Endodermal cell (in vitro differentiated cells): Measurements from ENCODE around the gene NCMAP. TPM values are rescaled to one million over a fixed set of nuclear protein-coding genes. Genes with fewer than 3 reads are reported as not detected.
A peak's percentile ranks its signal among the peaks of the same experiment; 100 is the strongest.

Experiments
- DNase-seq: peaks from one replicate; pipeline ENCODE4 v3.0.0-alpha.2; 2017
- H3K27ac ChIP-seq: 2 replicates; pipeline ENCODE4 v1.5.1; 2013; ENCODE audit warnings: mild to moderate bottlenecking, low read depth, low read length, moderate library complexity
- H3K27me3 ChIP-seq: 2 replicates; pipeline ENCODE4 v1.6.1; 2013; ENCODE audit warnings: mild to moderate bottlenecking, low read length, moderate library complexity; ENCODE audit not compliant: insufficient read depth, control insufficient read depth, poor library complexity, severe bottlenecking
- H3K36me3 ChIP-seq: 2 replicates; pipeline ENCODE4 v1.7.0; 2013; ENCODE audit warnings: mild to moderate bottlenecking, low read length, moderate library complexity; ENCODE audit not compliant: control insufficient read depth, insufficient read depth
- H3K4me1 ChIP-seq: one replicate; pipeline ENCODE4 v1.7.0; 2013; ENCODE audit warnings: low read length; ENCODE audit not compliant: control insufficient read depth, insufficient read depth
- H3K4me3 ChIP-seq: 2 replicates; pipeline ENCODE4 v1.5.1; 2013; ENCODE audit warnings: mild to moderate bottlenecking, low read length, moderate library complexity
- H3K9ac ChIP-seq: 2 replicates; pipeline ENCODE4 v1.6.1; 2013; ENCODE audit warnings: mild to moderate bottlenecking, low read length, moderate library complexity; ENCODE audit not compliant: poor library complexity, severe bottlenecking; ENCODE audit errors: extremely low read depth
- H3K9me3 ChIP-seq: 2 replicates; pipeline ENCODE4 v1.6.1; 2013; ENCODE audit warnings: mild to moderate bottlenecking, low read length, moderate library complexity; ENCODE audit not compliant: control insufficient read depth
- H3K27ac Mint-ChIP-seq: 2 replicates; pipeline ENCODE4 v1.8.0; 2020; ENCODE audit warnings: mixed read lengths
- H3K27me3 Mint-ChIP-seq: 2 replicates; pipeline ENCODE4 v1.8.0; 2021; ENCODE audit warnings: mild to moderate bottlenecking, mixed read lengths; ENCODE audit not compliant: insufficient read depth
- H3K36me3 Mint-ChIP-seq: 2 replicates; pipeline ENCODE4 v1.8.0; 2020; ENCODE audit warnings: low read depth, mixed read lengths
- H3K4me1 Mint-ChIP-seq: 2 replicates; pipeline ENCODE4 v1.8.0; 2020; ENCODE audit warnings: mixed read lengths
- H3K4me3 Mint-ChIP-seq: 2 replicates; pipeline ENCODE4 v1.8.0; 2020; ENCODE audit warnings: mild to moderate bottlenecking, moderate library complexity, mixed read lengths
- H3K9me3 Mint-ChIP-seq: 2 replicates; pipeline ENCODE4 v1.8.0; 2020; ENCODE audit warnings: mild to moderate bottlenecking, mixed read lengths
- WGBS, 2 experiments: methylation state at CpG; one replicate each; pipeline versions ENCODE4 v1.1.5 to v1.1.7; 2013; ENCODE audit warnings: missing lambda C conversion rate in 2 of 2, mixed read lengths in 1 of 2; ENCODE audit not compliant: insufficient coverage in 1 of 2, insufficient read length in 1 of 2; 5-methylcytosine and 5-hydroxymethylcytosine counted together
- total RNA-seq, 2 donors: library from RNA; stranded (reverse); fragmentation: NEBNext Ultra II Directional in 1 of 2; extraction: Animal tissue kit (Norgen Biotek cat#: 25700) in 1 of 2; gene quantifications; 2 replicates in 1 of 2; 3 replicates in 1 of 2; pipeline ENCODE4 v1.2.1, GENCODE V29; 2021
- TF ChIP-seq, protein P1 (sequence below): fragments of 200-600 bp; sonication (generic); conservative IDR thresholded peaks from 2 replicates; pipeline ENCODE4 v1.5.0; 2021; ENCODE audit warnings: antibody characterized with exemption, mild to moderate bottlenecking

Gene NCMAP
- total RNA-seq, 2 donors from 2014 or later = 0.15 to 0.42 TPM

DNA sequence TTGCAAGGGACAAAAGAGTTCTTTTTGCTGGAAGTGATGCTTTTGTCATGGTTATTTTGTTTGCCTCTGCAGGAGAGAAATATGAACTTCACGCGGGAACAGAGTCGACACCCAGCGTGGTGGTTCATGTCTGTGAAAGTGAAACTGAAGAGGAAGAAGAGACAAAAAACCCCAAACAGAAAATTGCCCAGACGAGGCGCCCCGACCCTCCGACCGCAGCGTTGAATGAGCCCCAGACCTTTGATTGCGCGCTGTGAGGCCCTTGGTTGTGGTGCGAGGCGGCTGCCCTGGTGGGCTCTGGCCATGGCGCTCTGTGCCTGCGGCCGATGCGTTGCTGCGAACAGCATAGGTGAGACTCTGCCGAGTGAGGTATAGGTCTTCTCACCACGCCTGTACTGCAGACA, 20.9 kb upstream of the NCMAP start:
- DNase-seq = peak; percentile 52

GRCh38 chr1:24535778-24536177, 20.1 kb upstream of the NCMAP start:
- DNase-seq = no peak
- Histone ChIP-seq H3K9me3 (no peaks in the 10 kb centered on the region), H3K9ac (no peak overlapping the region), H3K27me3 (no peaks in the 10 kb centered on the region), H3K4me3 (no peak overlapping the region), H3K4me1 (no peaks in the 10 kb centered on the region), H3K36me3 (peaks cover 64% of the 10 kb centered on the region), H3K27ac (no peak overlapping the region)
- Mint-ChIP-seq H3K27ac (no peak overlapping the region), H3K36me3 (peaks cover 63% of the 10 kb centered on the region), H3K9me3 (no peaks in the 10 kb centered on the region), H3K4me3 (no peak overlapping the region), H3K4me1 (no peaks in the 10 kb centered on the region), H3K27me3 (no peaks in the 10 kb centered on the region)
- TF ChIP-seq, protein P1, sequence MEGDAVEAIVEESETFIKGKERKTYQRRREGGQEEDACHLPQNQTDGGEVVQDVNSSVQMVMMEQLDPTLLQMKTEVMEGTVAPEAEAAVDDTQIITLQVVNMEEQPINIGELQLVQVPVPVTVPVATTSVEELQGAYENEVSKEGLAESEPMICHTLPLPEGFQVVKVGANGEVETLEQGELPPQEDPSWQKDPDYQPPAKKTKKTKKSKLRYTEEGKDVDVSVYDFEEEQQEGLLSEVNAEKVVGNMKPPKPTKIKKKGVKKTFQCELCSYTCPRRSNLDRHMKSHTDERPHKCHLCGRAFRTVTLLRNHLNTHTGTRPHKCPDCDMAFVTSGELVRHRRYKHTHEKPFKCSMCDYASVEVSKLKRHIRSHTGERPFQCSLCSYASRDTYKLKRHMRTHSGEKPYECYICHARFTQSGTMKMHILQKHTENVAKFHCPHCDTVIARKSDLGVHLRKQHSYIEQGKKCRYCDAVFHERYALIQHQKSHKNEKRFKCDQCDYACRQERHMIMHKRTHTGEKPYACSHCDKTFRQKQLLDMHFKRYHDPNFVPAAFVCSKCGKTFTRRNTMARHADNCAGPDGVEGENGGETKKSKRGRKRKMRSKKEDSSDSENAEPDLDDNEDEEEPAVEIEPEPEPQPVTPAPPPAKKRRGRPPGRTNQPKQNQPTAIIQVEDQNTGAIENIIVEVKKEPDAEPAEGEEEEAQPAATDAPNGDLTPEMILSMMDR = no peak
- 95 to 99% methylated on average over 6 to 8 of the region's 8 CpGs for WGBS, 2 experiments

More for the DNA sequence above, 20.9 kb upstream of the NCMAP start:
- no peak overlapping the region for H3K27ac ChIP-seq
- Mint-ChIP-seq H3K4me1 (no peaks in the 10 kb centered on the region), H3K36me3 (peaks cover 63% of the 10 kb centered on the region), H3K4me3 (no peak overlapping the region), H3K27ac (no peak overlapping the region), H3K27me3 (no peaks in the 10 kb centered on the region), H3K9me3 (no peaks in the 10 kb centered on the region)
- no peak overlapping the region for H3K4me3 ChIP-seq
- H3K9me3 ChIP-seq = no peaks in the 10 kb centered on the region
- TF ChIP-seq, protein P1 = no peak
- H3K36me3 ChIP-seq = peaks cover 66% of the 10 kb centered on the region
- 88 to 91% methylated on average over 18 to 21 of the region's 21 CpGs for WGBS, 2 experiments
- H3K4me1 ChIP-seq = no peaks in the 10 kb centered on the region
- H3K9ac ChIP-seq = no peak overlapping the region
- no peaks in the 10 kb centered on the region for H3K27me3 ChIP-seq

GRCh38 chr1:24536391-24536840, 19.5 kb upstream of the NCMAP start:
- no peaks in the 10 kb centered on the region for H3K27me3 ChIP-seq
- peaks cover 60% of the 10 kb centered on the region for H3K36me3 Mint-ChIP-seq
- H3K4me1 Mint-ChIP-seq = peaks cover 2% of the 10 kb centered on the region
- no peaks in the 10 kb centered on the region for H3K9me3 Mint-ChIP-seq
- peaks cover 58% of the 10 kb centered on the region for H3K36me3 ChIP-seq
- H3K27me3 Mint-ChIP-seq = no peaks in the 10 kb centered on the region
- no peak overlapping the region for H3K27ac ChIP-seq
- 78 to 92% methylated on average over 7 of the region's 7 CpGs for WGBS, 2 experiments
- no peak overlapping the region for H3K27ac Mint-ChIP-seq
- H3K4me3 ChIP-seq = no peak overlapping the region
- H3K9ac ChIP-seq = no peak overlapping the region
- DNase-seq = no peak
- TF ChIP-seq, protein P1 = no peak
- no peak overlapping the region for H3K4me3 Mint-ChIP-seq
- H3K4me1 ChIP-seq = no peaks in the 10 kb centered on the region
- H3K9me3 ChIP-seq = no peaks in the 10 kb centered on the region
